Heart right ventricle (tissue), 16 donors: Measurements from ENCODE around the gene FGR. TPM values are rescaled to one million over a fixed set of nuclear protein-coding genes. Genes with fewer than 3 reads are reported as not detected.
A peak's percentile ranks its signal among the peaks of the same experiment; 100 is the strongest.

Source experiments
- ATAC-seq, 8 donors: fragments of 200-7000 bp; cut with Tn5 transposase; one replicate each; pipeline ENCODE4 v1.9.1; 2020; ENCODE audit warnings: mild to moderate bottlenecking in 8 of 8, moderate library complexity in 8 of 8, moderate number of reproducible peaks in 1 of 8
- DNase-seq, 2 donors: peaks; one replicate each; pipeline ENCODE4 v3.0.0-alpha.2; 2020
- H3K27ac ChIP-seq, 10 donors: fragments of 200-600 bp; sonication (generic) in 2 of 10; one replicate each; pipeline versions ENCODE4 v1.5.0 to v1.8.0; 2020 to 2022; ENCODE audit warnings: mild to moderate bottlenecking in 3 of 10
- H3K27me3 ChIP-seq, 7 donors: fragments of 200-600 bp; one replicate each; pipeline ENCODE4 v1.8.0; 2021 to 2022; ENCODE audit warnings: mild to moderate bottlenecking in 2 of 7
- H3K36me3 ChIP-seq, 9 donors: fragments of 200-600 bp; sonication (generic) in 1 of 9; one replicate each; pipeline versions ENCODE4 v1.5.0 to v1.8.0; 2020 to 2022; ENCODE audit warnings: mild to moderate bottlenecking in 2 of 9
- H3K4me1 ChIP-seq, 9 donors: fragments of 200-600 bp; sonication (generic) in 1 of 9; one replicate each; pipeline versions ENCODE4 v1.5.0 to v1.8.0; 2020 to 2022; ENCODE audit warnings: mild to moderate bottlenecking in 4 of 9
- H3K4me3 ChIP-seq, 10 donors: fragments of 200-600 bp; sonication (generic) in 2 of 10; one replicate each; pipeline versions ENCODE4 v1.5.0 to v1.8.0; 2020 to 2022; ENCODE audit warnings: mild to moderate bottlenecking in 7 of 10, moderate library complexity in 2 of 10
- H3K9me3 ChIP-seq, 11 donors: fragments of 200-600 bp in 10 of 11; sonication (generic) in 2 of 11; one replicate each; pipeline versions ENCODE4 v1.5.0 to v1.8.0; 2013 to 2022; ENCODE audit warnings: mild to moderate bottlenecking in 2 of 11, control low read depth in 1 of 11, moderate library complexity in 1 of 11
- WGBS, 2 donors: extraction: QIAGEN DNeasy Blood & Tissue Kit; methylation state at CpG; one replicate each; pipeline ENCODE4 v1.1.7; 2013; ENCODE audit warnings: inconsistent platforms in 1 of 2; 5-methylcytosine and 5-hydroxymethylcytosine counted together
- intact Hi-C, 10 donors: fragments of 100-400 bp; cut with DNase I; formaldehyde crosslinking; loops; one replicate each; pipeline versions ENCODE4 v1.11.1 to v1.14.2; 2022
- polyA plus RNA-seq, 2 donors: library from polyadenylated mRNA; stranded (reverse); fragments of 200-250 nt; gene quantifications; one replicate each; pipeline ENCODE4 v1.2.3, GENCODE V29; 2013
- total RNA-seq, 10 donors: library from RNA; stranded (reverse); fragmentation: NEBNext Ultra II Directional in 3 of 10; extraction: Animal tissue kit (Norgen Biotek cat#: 25700) in 3 of 10; gene quantifications; one replicate each; pipeline versions ENCODE4 v1.2.1 to v1.2.4, GENCODE V29; 2021 to 2023
- TF ChIP-seq, protein P1 (sequence below), 9 donors: fragments of 200-600 bp; sonication (generic) in 2 of 9; IDR thresholded peaks; one replicate each; pipeline versions ENCODE4 v1.5.0 to v1.8.0; 2021 to 2022; ENCODE audit warnings: antibody characterized with exemption in 9 of 9, mild to moderate bottlenecking in 5 of 9, moderate library complexity in 1 of 9
- donor health status: Arrhythmogenic right ventricular cardiomyopathy.
- donor health status: ischemic (EF 13 %, LVEDD 7.1; RV severe dilation, severe dysfunction).
- donor health status: healthy with polysubstance abuse.
- donor health status: DM: no; HTN: yes; CAD: no.
- donor health status: DM: no; HTN: no; CAD: no.
- donor health status: ischemic (EF 25% LVEDD 6.9; RV normal size, moderate dysfunction).
- donor health status: ischemic (EF 25% LVEDD 5.7; RV mildly dilated, moderate dysfunction).
- donor health status: healthy.
- donor health status: DM: yes; HTN: yes; CAD: no.
- donor health status: Ischemic cardiomyopathy.
- donor health status: ischemic (EF 35%, LVEDD 5.7; RV mildly dilated, moderate dysfunction).
- donor health status: nonischemic (EF 11% LVEDD 7.7; RV severe dilation, severe dysfunction).
- donor health status: DM: yes; HTN: yes; CAD: no.
- donor health status: PGD.
- donor health status: ischemic (EF 29% LVEDD 5.4; RV normal size, mild dysfunction).
- donor health status: nonischemic (EF 23%, LVEDD 6.1; RV moderate dilation, normal function).

FGR gene
- total and polyA plus RNA-seq, 12 donors, result 1.4 to 11.0 (median 3.2) TPM

DNA sequence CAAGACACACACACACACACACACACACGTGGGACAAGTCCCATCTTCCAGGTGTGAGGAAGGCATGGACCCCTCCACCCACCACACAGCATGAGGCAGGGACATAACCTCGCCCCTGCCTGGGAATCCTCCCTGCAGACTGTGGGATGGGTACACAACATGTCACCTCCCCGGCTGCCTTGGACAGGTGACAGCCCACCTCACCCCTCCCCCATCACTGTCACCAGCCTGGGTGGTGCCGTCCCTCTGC lies 71.7 kb downstream of the FGR start:
- peak overlapping the region; percentile 51 to 98 (median 92) for H3K27ac ChIP-seq
- peaks cover 0 to 12% (median 3%) of the 10 kb centered on the region in 9 donors for H3K36me3 ChIP-seq
- no peaks in the 10 kb centered on the region for H3K9me3 ChIP-seq
- H3K4me1 ChIP-seq, result peaks cover 50 to 96% (median 85%) of the 10 kb centered on the region in 9 donors
- no peaks in the 10 kb centered on the region for H3K27me3 ChIP-seq
- DNase-seq, result no peak
- no peak for ATAC-seq
- TF ChIP-seq, protein P1, sequence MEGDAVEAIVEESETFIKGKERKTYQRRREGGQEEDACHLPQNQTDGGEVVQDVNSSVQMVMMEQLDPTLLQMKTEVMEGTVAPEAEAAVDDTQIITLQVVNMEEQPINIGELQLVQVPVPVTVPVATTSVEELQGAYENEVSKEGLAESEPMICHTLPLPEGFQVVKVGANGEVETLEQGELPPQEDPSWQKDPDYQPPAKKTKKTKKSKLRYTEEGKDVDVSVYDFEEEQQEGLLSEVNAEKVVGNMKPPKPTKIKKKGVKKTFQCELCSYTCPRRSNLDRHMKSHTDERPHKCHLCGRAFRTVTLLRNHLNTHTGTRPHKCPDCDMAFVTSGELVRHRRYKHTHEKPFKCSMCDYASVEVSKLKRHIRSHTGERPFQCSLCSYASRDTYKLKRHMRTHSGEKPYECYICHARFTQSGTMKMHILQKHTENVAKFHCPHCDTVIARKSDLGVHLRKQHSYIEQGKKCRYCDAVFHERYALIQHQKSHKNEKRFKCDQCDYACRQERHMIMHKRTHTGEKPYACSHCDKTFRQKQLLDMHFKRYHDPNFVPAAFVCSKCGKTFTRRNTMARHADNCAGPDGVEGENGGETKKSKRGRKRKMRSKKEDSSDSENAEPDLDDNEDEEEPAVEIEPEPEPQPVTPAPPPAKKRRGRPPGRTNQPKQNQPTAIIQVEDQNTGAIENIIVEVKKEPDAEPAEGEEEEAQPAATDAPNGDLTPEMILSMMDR (IDR thresholded peaks at IDR 0.05), result no peak
- H3K4me3 ChIP-seq, result no peak overlapping the region
- 38 to 49% methylated on average over 4 of the region's 4 CpGs for WGBS, 2 donors
- intact Hi-C loops, result loop anchor here in 3 of 10 donors (5.0 kb wide), 3 partner anchors 34 to 39 kb away; partner anchors contain the start of gene AHDC1 (in 1 of the 3)

DNA sequence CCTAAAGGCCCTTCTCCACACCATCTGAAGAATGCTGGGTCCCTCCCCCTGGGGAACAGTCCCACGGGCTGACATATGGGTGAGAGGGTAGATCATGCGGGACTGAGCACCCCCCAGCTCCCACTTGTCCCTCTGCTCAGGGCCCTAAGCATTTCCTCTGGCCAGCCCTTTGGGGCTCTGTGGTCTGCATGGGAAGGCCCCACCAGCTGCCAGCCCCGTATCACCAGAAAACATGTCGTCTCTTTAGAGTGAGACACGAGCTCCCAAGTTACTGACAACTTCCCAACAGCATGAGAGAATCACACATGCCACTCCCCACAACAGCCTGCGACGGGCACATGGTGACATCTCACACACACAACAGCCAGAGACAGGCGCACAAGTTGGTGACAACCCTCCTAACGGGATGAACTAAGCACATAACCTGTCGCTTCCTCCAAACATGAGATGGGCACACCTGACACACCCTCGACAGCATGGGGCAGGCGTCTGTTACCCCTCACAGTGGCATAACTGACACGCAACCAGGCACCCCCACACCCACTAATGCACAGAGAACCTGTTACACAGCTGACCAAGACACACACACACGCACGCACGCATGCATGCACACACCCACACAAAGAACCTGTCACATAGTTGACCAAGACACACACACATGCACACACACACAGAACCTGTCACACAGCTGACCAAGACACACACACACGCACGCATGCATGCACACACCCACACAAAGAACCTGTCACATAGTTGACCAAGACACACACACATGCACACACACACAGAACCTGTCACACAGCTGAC lies 72.2 kb downstream of the FGR start:
- peaks cover 47 to 96% (median 85%) of the 10 kb centered on the region in 9 donors for H3K4me1 ChIP-seq
- H3K4me3 ChIP-seq, result peak overlapping the region in 2 of 10 donors; percentile 12
- intact Hi-C loops, result loop anchor here in 3 of 10 donors (5.0 kb wide), 3 partner anchors 35 to 40 kb away; partner anchors contain the start of gene AHDC1 (in 1 of the 3)
- no peaks in the 10 kb centered on the region for H3K27me3 ChIP-seq
- H3K9me3 ChIP-seq, result no peaks in the 10 kb centered on the region
- TF ChIP-seq, protein P1 (IDR thresholded peaks at IDR 0.05), result no peak
- peaks cover 0 to 17% (median 8%) of the 10 kb centered on the region in 9 donors for H3K36me3 ChIP-seq
- WGBS, 2 donors, result 54 to 57% methylated on average over 18 of the region's 18 CpGs
- no peak for DNase-seq
- peak in 2 of 8 donors; percentile 4 to 5 for ATAC-seq
- H3K27ac ChIP-seq, result peak overlapping the region; percentile 70 to 98 (median 92)

Other genes with a start within 250 kb of the FGR start
- gene GPR3, start 242.6 kb downstream of the FGR start, total RNA-seq, result 1 to 10 TPM in 2 of 10 donors, under 1 TPM in 7, not detected in 1; 0.27 to 2.0 (median 0.42) TPM
- gene GPR3, start 242.6 kb downstream of the FGR start, polyA plus RNA-seq, result 1 to 10 TPM in 1 of 2 donors, under 1 TPM in 1; 0.29 to 3.4 TPM
- gene WASF2, start 145.0 kb downstream of the FGR start, total RNA-seq, result 10 to 100 TPM; 41.2 to 75.4 (median 52.0) TPM
- gene WASF2, start 145.0 kb downstream of the FGR start, polyA plus RNA-seq, result 10 to 100 TPM; 19.6 to 24.8 TPM
- gene AHDC1, start 31.0 kb downstream of the FGR start, total RNA-seq, result 10 to 100 TPM; 32.2 to 53.1 (median 42.9) TPM
- gene AHDC1, start 31.0 kb downstream of the FGR start, polyA plus RNA-seq, result 10 to 100 TPM; 17.0 to 33.7 TPM
- gene IFI6, start 37.0 kb upstream of the FGR start, total RNA-seq, result 100 to 1,000 TPM in 2 of 10 donors, 10 to 100 TPM in 8; 24.2 to 143 (median 43.7) TPM
- gene IFI6, start 37.0 kb upstream of the FGR start, polyA plus RNA-seq, result 10 to 100 TPM; 50.6 to 97.2 TPM
- gene FAM76A, start 90.8 kb upstream of the FGR start, total RNA-seq, result 10 to 100 TPM in 9 of 10 donors, 1 to 10 TPM in 1; 9.6 to 15.1 (median 13.1) TPM
- gene FAM76A, start 90.8 kb upstream of the FGR start, polyA plus RNA-seq, result 1 to 10 TPM; 2.8 to 5.4 TPM
- gene STX12, start 138.0 kb upstream of the FGR start, total RNA-seq, result 10 to 100 TPM; 17.2 to 45.7 (median 22.5) TPM
- gene STX12, start 138.0 kb upstream of the FGR start, polyA plus RNA-seq, result 10 to 100 TPM; 15.1 to 20.4 TPM
- 10 to 100 TPM; 19.2 to 33.4 (median 26.2) TPM for gene PPP1R8, start 195.6 kb upstream of the FGR start, total RNA-seq
- 10 to 100 TPM; 13.9 to 24.8 TPM for gene PPP1R8, start 195.6 kb upstream of the FGR start, polyA plus RNA-seq
- gene THEMIS2, start 237.4 kb upstream of the FGR start, total RNA-seq, result 10 to 100 TPM in 2 of 10 donors, 1 to 10 TPM in 8; 2.5 to 29.3 (median 5.1) TPM
- gene THEMIS2, start 237.4 kb upstream of the FGR start, polyA plus RNA-seq, result 1 to 10 TPM; 5.6 to 7.3 TPM